Colon (tissue), 2 donors: Measurements from ENCODE around the gene ADAMTS2.

Experiments
- FAIRE-seq: peaks from 2 replicates; lab custom pipeline; 2012; peaks lifted over from hg19 to GRCh38; lab: Jason Lieb, UNC
- donor health status: control.
- donor health status: control.

ADAMTS2 gene

DNA sequence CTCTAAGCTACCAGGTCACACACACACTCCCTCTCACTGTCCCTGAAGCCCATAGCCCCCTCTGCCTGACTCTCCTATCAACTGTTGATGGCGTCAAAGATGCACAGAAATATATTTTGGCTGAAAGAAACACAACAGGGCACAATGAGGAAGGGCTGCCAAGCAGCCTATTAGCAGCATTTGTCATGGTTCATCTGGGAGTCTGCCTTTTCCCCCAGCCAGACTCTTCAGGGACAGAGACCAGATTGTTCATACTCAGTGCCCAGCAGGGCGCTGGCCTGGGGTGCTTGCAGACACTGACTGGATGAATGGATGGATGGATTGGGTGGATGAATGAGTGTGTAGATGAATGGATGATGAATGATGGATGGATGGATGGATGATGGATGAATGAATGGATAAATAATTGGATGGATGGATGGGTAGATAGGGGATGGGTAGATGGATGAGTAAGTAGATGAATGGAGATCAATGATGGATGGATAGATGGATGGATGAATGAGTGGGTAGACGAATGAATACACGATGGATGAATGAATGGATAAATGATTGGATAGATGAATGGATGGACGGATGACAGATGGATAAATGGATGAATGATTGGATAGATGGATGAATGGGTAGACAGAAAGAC lies 90.5 kb downstream of the ADAMTS2 start:
- FAIRE-seq = no peak

DNA sequence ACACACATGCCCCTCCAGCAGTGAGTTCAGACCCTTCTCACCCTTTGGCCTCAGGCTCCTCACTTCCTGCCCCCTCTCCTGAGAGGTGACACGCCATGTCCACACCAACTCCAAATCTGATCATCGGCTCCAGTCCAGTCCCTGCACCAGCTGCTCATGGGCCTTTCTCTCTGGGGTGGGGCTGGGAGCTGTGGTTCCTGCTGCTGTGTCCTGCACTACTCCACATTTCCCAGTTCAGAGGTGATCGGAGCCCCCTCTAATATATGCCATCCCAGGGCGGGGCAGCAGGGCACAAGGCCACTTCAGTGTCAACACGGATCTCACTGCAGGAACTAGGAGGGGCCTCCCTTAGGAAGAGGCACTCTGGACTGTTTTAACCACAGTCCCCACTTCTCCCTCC lies 91.5 kb downstream of the ADAMTS2 start:
- no peak for FAIRE-seq

DNA sequence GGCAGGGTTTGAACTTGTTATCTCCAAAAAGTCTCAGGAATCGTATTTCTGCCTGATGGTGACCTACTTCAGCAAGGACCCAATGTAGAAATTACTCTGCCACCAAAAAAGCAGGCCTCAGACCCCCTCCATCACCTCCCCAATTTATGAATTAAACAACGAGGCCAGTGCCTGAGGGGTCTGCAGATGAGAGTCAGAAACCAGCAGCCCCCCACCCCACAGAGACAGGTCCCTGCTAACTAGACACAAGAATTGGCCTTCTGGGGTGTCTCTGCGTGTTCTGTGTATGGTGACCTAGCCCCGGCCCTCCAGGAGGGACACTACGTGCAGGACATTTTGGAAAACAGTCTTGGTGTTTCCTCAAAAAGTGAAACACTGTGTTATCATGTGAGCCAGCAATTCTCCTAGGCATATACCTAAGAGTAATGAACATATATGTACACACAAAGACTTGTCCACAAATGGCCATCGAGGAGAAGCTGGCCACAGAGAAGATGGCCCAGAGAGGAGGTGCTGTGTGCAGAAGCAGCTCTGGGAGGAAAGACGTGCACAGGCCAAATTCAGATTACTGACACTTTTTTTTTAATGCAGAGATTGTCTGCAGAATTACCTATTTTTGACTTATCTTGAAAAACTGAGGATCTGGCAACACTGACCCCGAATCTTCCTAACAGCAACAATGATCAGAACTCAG lies 93.8 kb downstream of the ADAMTS2 start:
- FAIRE-seq = no peak

GRCh38 chr5:179250561-179251225 lies 94.6 kb downstream of the ADAMTS2 start:
- FAIRE-seq = no peak

DNA sequence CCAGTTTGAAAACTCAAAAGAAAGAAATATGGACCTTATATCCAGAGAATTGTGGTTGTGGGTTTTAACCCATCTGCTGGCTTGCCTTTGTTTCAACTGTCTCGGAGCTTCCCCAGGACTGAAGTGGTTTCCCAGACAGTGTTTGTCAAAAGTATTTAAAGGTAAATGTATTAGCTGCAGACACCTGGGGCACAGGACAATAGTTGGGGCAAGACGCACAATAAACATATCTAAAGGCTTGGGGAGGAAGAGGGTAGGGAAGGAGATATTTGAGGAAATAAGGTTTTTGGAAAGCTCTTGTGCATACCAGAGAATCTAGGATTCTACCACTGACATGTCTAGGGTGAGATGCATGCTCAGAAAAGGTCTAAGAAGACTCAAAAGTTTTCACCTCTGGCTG lies 99.0 kb downstream of the ADAMTS2 start:
- FAIRE-seq = no peak

GRCh38 chr5:179245031-179245430 lies 100.2 kb downstream of the ADAMTS2 start:
- FAIRE-seq = no peak

- no peak for FAIRE-seq
These were observed 101.2 kb downstream of the ADAMTS2 start for GRCh38 chr5:179244044-179244443.

- no peak for FAIRE-seq
These were observed 101.9 kb downstream of the ADAMTS2 start for GRCh38 chr5:179243333-179243732.

DNA sequence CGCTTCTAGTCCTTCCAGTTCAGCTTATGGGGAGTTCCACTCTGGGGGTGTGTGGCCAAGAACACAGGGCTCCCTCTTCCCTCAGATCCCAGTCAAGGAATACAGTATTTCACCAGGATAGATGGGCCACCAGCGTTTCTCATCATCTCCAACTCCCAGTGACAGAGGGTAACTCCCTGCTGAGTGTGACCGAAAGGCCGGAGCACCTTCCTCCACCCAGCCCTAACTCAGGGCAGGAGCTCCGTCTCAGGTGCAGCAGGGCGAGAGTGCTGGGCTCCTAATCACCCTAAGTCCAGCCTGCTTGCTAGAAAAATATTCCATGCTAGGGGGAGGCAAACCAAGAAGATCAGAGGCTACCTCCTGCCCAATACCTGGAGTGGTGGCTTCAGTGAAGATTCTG lies 102.6 kb downstream of the ADAMTS2 start:
- FAIRE-seq = no peak

- FAIRE-seq = no peak
These were observed 103.4 kb downstream of the ADAMTS2 start for GRCh38 chr5:179241764-179242370.

- no peak for FAIRE-seq
These were observed 104.1 kb downstream of the ADAMTS2 start for GRCh38 chr5:179241175-179241574.

DNA sequence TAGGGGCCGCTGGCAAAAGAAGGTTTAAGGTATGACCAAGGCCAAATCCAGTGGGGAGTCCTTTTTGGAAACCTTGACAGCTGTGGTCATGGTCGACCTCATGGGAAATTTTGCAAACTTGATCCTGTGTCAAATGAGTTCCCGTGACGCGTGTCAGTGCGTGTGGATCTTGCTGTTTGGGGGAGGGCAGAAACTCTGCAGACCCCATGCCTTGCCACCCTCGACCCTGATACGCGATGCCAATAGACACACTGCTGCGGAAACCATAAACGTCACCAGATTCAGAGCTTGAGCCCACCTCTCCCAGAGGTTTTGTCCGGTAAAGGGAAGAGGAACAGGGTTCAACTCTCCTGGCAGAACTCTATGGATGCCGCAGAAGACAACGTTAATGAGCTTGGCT lies 104.7 kb downstream of the ADAMTS2 start:
- no peak for FAIRE-seq

- no peak for FAIRE-seq
These were observed 105.8 kb downstream of the ADAMTS2 start for GRCh38 chr5:179239256-179240135.

- FAIRE-seq = no peak
These were observed 106.7 kb downstream of the ADAMTS2 start for GRCh38 chr5:179238628-179238970.

GRCh38 chr5:179237770-179238627 lies 107.3 kb downstream of the ADAMTS2 start:
- FAIRE-seq = no peak

GRCh38 chr5:179235416-179236400 lies 109.6 kb downstream of the ADAMTS2 start:
- no peak for FAIRE-seq

DNA sequence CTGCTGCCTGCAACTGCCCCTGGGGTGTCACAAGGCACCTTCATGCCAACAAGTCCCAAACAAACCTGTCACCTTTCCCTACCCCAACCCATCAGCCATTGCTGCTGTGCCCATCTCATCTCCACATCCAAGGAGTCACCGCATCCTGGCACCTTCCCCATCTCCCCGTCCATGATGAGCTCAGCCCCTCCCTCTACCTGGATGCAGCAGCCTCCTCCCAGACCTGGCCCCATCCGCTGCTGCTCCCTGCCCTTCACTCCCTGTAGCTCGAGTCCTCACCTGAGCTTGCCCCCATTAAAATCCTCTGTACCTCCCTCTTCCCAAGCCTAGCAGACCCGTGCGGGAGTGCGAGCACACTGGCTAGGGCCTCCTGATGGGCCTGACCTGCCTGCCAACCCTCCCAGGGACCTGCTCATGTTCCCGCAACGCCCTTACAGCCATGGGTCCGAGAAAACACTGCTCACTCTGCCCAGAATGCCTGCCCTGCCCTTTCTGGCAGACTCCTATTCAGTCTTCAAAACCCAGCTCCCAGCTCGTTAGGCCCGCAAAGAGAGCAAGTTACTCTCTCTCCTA lies 110.6 kb downstream of the ADAMTS2 start:
- FAIRE-seq = no peak

- no peak for FAIRE-seq
These were observed 111.2 kb downstream of the ADAMTS2 start for GRCh38 chr5:179233909-179234562.
